K562 (cell line): ENCODE results near the gene TENM4. TPM values are rescaled to one million over a fixed set of nuclear protein-coding genes. Genes with fewer than 3 reads are reported as not detected.

ENCODE experiments used
- ATAC-seq: fragments of 200-7000 bp; cut with Tn5 transposase; 3 replicates; pipeline ENCODE4 v1.9.1; 2020; ENCODE audit warnings: moderate library complexity
- BruUV-seq: library from RNA; stranded (reverse); fragments of 400-500 nt; replicated peaks from 2 replicates; lab custom pipeline; 2021; lab: Mats Ljungman, UMichigan
- CTCF ChIA-PET: fragments of 300-600 bp; formaldehyde crosslinking; extraction: SDS; loops from one replicate; lab custom pipeline; 2021; ENCODE audit warnings: low intra/inter-chr PET ratio; lab: Yijun Ruan, JAX
- POLR2A ChIA-PET: fragments of 300-600, 350-650 bp; sonication (Branson Sonifier 250); formaldehyde crosslinking; extraction: SDS; loops from one replicate; lab custom pipeline; 2021; ENCODE audit warnings: antibody characterized with exemption, inconsistent platforms; lab: Yijun Ruan, JAX
- DNase-seq, 4 experiments: peaks; one replicate each; pipeline versions ENCODE4 v3.0.0 to v3.0.0-alpha.2; 2011 to 2018; ENCODE audit warnings: low spot score in 3 of 4, mixed read lengths in 3 of 4; ENCODE audit errors: extremely low read depth in 1 of 4
- FAIRE-seq: peaks from 2 replicates; lab custom pipeline; 2011; peaks lifted over from hg19 to GRCh38; lab: Jason Lieb, UNC
- H2AFZ ChIP-seq: 2 replicates; pipeline ENCODE4 v1.6.0; 2011; ENCODE audit warnings: low read depth, low read length, control low read depth, inconsistent platforms
- H3K27ac ChIP-seq: fragments of 200-600 bp; 3 replicates; pipeline ENCODE4 v1.8.0; 2011; ENCODE audit warnings: low read depth, mild to moderate bottlenecking, control low read depth, inconsistent platforms, low read length, moderate library complexity, mixed read lengths; ENCODE audit errors: extremely low read depth
- H3K27me3 ChIP-seq, 2 experiments: fragments of 300-600 bp in 1 of 2; 2 replicates in 1 of 2; 3 replicates in 1 of 2; pipeline versions ENCODE4 v1.6.0 to v1.8.0; 2011; ENCODE audit warnings: inconsistent platforms in 2 of 2, low read length in 2 of 2, mild to moderate bottlenecking in 1 of 2, mixed read lengths in 1 of 2, moderate library complexity in 1 of 2; ENCODE audit not compliant: control insufficient read depth in 2 of 2, insufficient read depth in 2 of 2
- H3K36me3 ChIP-seq: fragments of 300-600 bp; 3 replicates; pipeline ENCODE4 v1.8.0; 2011; ENCODE audit warnings: mild to moderate bottlenecking, low read length, inconsistent platforms; ENCODE audit not compliant: control insufficient read depth, insufficient read depth
- H3K4me1 ChIP-seq, 2 experiments: fragments of 200-600 bp in 1 of 2; replicated peaks in 1 of 2; 2 replicates in 1 of 2; 3 replicates in 1 of 2; pipeline versions ENCODE4 v1.5.1 to v1.8.0; 2011; ENCODE audit warnings: inconsistent platforms in 2 of 2, low read length in 2 of 2, mild to moderate bottlenecking in 1 of 2, mixed read lengths in 1 of 2, moderate library complexity in 1 of 2; ENCODE audit not compliant: control insufficient read depth in 2 of 2, insufficient read depth in 2 of 2
- H3K4me2 ChIP-seq: 2 replicates; pipeline ENCODE4 v1.6.1; 2011; ENCODE audit warnings: low read length, control low read depth, inconsistent platforms, mixed read lengths; ENCODE audit not compliant: insufficient read depth
- H3K4me3 ChIP-seq: fragments of 200-600 bp; sonication (generic), shearing (Covaris generic); 2 replicates; pipeline ENCODE4 v1.5.1; 2016; ENCODE audit warnings: control low read depth, inconsistent platforms
- H3K79me2 ChIP-seq: fragments of 200-600 bp; 3 replicates; pipeline ENCODE4 v1.8.0; 2011; ENCODE audit warnings: low read length, inconsistent platforms; ENCODE audit not compliant: control insufficient read depth, insufficient read depth
- H3K9ac ChIP-seq, 2 experiments: 2 replicates each; pipeline versions ENCODE4 v1.6.0 to v1.6.1; 2011; ENCODE audit warnings: low read depth in 2 of 2, low read length in 2 of 2, control low read depth in 1 of 2, inconsistent platforms in 1 of 2, mild to moderate bottlenecking in 1 of 2, mixed read lengths in 1 of 2; ENCODE audit not compliant: insufficient read depth in 1 of 2
- H3K9me1 ChIP-seq: one replicate; pipeline ENCODE4 v1.6.0; 2011; ENCODE audit warnings: inconsistent platforms, mild to moderate bottlenecking, low read length, moderate library complexity; ENCODE audit not compliant: control insufficient read depth, insufficient read depth
- H3K9me3 ChIP-seq: replicated peaks from 2 replicates; pipeline ENCODE4 v1.5.1; 2011; ENCODE audit warnings: low read depth, low read length, inconsistent platforms; ENCODE audit not compliant: control insufficient read depth, insufficient read depth
- H4K20me1 ChIP-seq: replicated peaks from 2 replicates; pipeline ENCODE4 v1.6.1; 2011; ENCODE audit warnings: low read length, inconsistent platforms, mixed read lengths; ENCODE audit not compliant: control insufficient read depth, insufficient read depth
- BCL6 ChIP-seq: fragments of 250-450 bp; sonication (Bioruptor Pico); IDR thresholded peaks from 2 replicates; pipeline ENCODE4 v1.4.0; 2020
- CEBPB ChIP-seq: fragments of 450-650 bp; IDR thresholded peaks from 2 replicates; pipeline ENCODE4 v1.6.1; 2016; ENCODE audit warnings: missing genetic modification characterization, missing compliant biosample characterization
- DIDO1 ChIP-seq: fragments of 450-650 bp; IDR thresholded peaks from 2 replicates; pipeline ENCODE4 v1.6.1; 2016; ENCODE audit warnings: low read depth, missing biosample characterization, missing genetic modification characterization
- FOSL1 ChIP-seq: fragments of 200-800 bp; sonication (Bioruptor generic); conservative IDR thresholded peaks from 2 replicates; pipeline ENCODE4 v1.6.1; 2016; ENCODE audit warnings: missing genetic modification characterization, missing compliant biosample characterization
- HNRNPK ChIP-seq: fragments of 200-400 bp; formaldehyde crosslinking; IDR thresholded peaks from one replicate; pipeline ENCODE4 v1.6.1; 2018; ENCODE audit warnings: mild to moderate bottlenecking, low read depth, low read length; ENCODE audit not compliant: poor library complexity, severe bottlenecking
- POLR2B ChIP-seq: fragments of 450-650 bp; IDR thresholded peaks from 2 replicates; pipeline ENCODE4 v1.6.1; 2018; ENCODE audit warnings: low read depth; ENCODE audit not compliant: partially characterized antibody
- PPARD ChIP-seq: fragments of 250-450 bp; sonication (Bioruptor Pico); IDR thresholded peaks from 2 replicates; pipeline ENCODE4 v1.8.0; 2022; ENCODE audit warnings: inconsistent platforms, mild to moderate bottlenecking, moderate library complexity
- SMAD3 ChIP-seq: fragments of 450-650 bp; formaldehyde crosslinking; conservative IDR thresholded peaks from 2 replicates; pipeline ENCODE4 v1.4.0; 2020; ENCODE audit warnings: mild to moderate bottlenecking
- SMARCB1 ChIP-seq: IDR thresholded peaks from 2 replicates; pipeline ENCODE4 v1.6.1; 2011; ENCODE audit warnings: improper control_type of control experiment, low read depth; ENCODE audit not compliant: insufficient read length
- SNAPC5 ChIP-seq: fragments of 250-450 bp; sonication (Bioruptor Pico); IDR thresholded peaks from 2 replicates; pipeline ENCODE4 v1.8.0; 2021; ENCODE audit warnings: moderate library complexity, mild to moderate bottlenecking, inconsistent platforms
- ZNF609 ChIP-seq: sonication (generic); formaldehyde crosslinking; IDR thresholded peaks from 2 replicates; pipeline ENCODE4 v1.8.1; 2023; ENCODE audit warnings: missing genetic modification reagents, mild to moderate bottlenecking, borderline replicate concordance
- WGBS: fragments of 100-300 bp; shearing (Covaris generic); methylation state at CpG from one replicate; pipeline ENCODE4 v1.1.6; 2016; ENCODE audit warnings: low coverage, mixed read lengths; ENCODE audit not compliant: insufficient coverage; ENCODE audit errors: missing lambda C conversion rate; 5-methylcytosine and 5-hydroxymethylcytosine counted together
- in situ Hi-C: fragments of 300-500 bp; cut with MboI; formaldehyde crosslinking; loops from 4 replicates; pipeline ENCODE4 v1.15.0; 2018; ENCODE audit warnings: inconsistent platforms, mixed read lengths
- intact Hi-C: fragments of 100-400 bp; cut with micrococcal nuclease; formaldehyde crosslinking; loops from 2 replicates; pipeline ENCODE4 v1.14.2; 2022
- polyA plus RNA-seq, 8 experiments: library from polyadenylated mRNA; depleted of rRNA in 4 of 8; stranded (reverse) in 5 of 8; unstranded in 3 of 8; fragments of >200 nt; fragmentation: Nextera tagmentation in 2 of 8; fragmentation: Illumina TruSeq in 1 of 8; extraction: Ambion mirVana in 2 of 8; extraction: Trizol in 1 of 8; gene quantifications; 2 replicates each; pipeline versions ENCODE4 v1.2.1 to v1.2.3, GENCODE V29; 2011 to 2014; ENCODE audit warnings: inconsistent platforms in 1 of 8, missing spikeins in 1 of 8
- total RNA-seq, 7 experiments: library from RNA; depleted of rRNA in 6 of 7; stranded (reverse); fragments of >200 nt in 6 of 7; fragmentation: Illumina TruSeq in 2 of 7; extraction: Trizol in 2 of 7; gene quantifications; 2 replicates each; pipeline versions ENCODE4 v1.2.1 to v1.2.3, GENCODE V29; 2011 to 2021; ENCODE audit warnings: low replicate concordance in 1 of 7
- TF ChIP-seq, protein P1 (sequence below): sonication (generic); formaldehyde crosslinking; IDR thresholded peaks from 2 replicates; pipeline ENCODE4 v1.8.0; 2023; ENCODE audit warnings: missing genetic modification reagents, mild to moderate bottlenecking, borderline replicate concordance

Gene TENM4
- total and polyA plus RNA-seq, 9 of the 15 experiments (the other 6 are each of a cell fraction or from before 2014, with no cell fraction given), result 0.16 TPM; not detected in 8

GRCh38 chr11:79413268-79413667, 27.6 kb downstream of the TENM4 start (continued):
- TF ChIP-seq, protein P1, sequence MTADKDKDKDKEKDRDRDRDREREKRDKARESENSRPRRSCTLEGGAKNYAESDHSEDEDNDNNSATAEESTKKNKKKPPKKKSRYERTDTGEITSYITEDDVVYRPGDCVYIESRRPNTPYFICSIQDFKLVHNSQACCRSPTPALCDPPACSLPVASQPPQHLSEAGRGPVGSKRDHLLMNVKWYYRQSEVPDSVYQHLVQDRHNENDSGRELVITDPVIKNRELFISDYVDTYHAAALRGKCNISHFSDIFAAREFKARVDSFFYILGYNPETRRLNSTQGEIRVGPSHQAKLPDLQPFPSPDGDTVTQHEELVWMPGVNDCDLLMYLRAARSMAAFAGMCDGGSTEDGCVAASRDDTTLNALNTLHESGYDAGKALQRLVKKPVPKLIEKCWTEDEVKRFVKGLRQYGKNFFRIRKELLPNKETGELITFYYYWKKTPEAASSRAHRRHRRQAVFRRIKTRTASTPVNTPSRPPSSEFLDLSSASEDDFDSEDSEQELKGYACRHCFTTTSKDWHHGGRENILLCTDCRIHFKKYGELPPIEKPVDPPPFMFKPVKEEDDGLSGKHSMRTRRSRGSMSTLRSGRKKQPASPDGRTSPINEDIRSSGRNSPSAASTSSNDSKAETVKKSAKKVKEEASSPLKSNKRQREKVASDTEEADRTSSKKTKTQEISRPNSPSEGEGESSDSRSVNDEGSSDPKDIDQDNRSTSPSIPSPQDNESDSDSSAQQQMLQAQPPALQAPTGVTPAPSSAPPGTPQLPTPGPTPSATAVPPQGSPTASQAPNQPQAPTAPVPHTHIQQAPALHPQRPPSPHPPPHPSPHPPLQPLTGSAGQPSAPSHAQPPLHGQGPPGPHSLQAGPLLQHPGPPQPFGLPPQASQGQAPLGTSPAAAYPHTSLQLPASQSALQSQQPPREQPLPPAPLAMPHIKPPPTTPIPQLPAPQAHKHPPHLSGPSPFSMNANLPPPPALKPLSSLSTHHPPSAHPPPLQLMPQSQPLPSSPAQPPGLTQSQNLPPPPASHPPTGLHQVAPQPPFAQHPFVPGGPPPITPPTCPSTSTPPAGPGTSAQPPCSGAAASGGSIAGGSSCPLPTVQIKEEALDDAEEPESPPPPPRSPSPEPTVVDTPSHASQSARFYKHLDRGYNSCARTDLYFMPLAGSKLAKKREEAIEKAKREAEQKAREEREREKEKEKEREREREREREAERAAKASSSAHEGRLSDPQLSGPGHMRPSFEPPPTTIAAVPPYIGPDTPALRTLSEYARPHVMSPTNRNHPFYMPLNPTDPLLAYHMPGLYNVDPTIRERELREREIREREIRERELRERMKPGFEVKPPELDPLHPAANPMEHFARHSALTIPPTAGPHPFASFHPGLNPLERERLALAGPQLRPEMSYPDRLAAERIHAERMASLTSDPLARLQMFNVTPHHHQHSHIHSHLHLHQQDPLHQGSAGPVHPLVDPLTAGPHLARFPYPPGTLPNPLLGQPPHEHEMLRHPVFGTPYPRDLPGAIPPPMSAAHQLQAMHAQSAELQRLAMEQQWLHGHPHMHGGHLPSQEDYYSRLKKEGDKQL, result no peak
- TF ChIP-seq FOSL1 (tag), result no peak

DNA sequence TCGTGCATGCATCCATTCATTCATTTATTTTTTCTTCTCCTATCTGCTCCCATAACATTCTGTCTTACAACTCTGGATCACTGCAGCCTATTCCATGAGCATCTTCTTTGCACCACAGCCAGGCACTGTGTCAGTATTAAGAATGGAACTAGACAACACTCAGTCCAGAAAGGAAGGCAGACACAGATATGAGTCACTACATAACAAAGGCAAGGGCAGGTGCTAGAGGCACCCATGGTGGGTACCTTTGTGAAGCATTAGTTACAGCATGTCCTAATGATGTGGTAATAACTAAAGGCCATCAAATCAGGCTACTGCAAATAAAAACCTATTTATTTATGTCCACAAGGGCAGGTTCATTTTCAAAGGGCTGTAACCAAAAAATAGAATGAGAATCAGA, 28.1 kb downstream of the TENM4 start:
- ChIA-PET CTCF (no interaction called here), POLR2A (no interaction called here)
- Histone ChIP-seq H2AFZ (no peak overlapping the region), H3K9ac (no peak overlapping the region), H4K20me1 (no peaks in the 10 kb centered on the region), H3K4me3 (no peak overlapping the region), H3K36me3 (no peaks in the 10 kb centered on the region), H3K9me3 (no peaks in the 10 kb centered on the region), H3K4me1 (no peaks in the 10 kb centered on the region), H3K4me2 (no peak overlapping the region), H3K79me2 (no peaks in the 10 kb centered on the region), H3K9me1 (no peaks in the 10 kb centered on the region), H3K27ac (no peak overlapping the region), H3K27me3 (no peaks in the 10 kb centered on the region)
- ATAC-seq (no peak), FAIRE-seq (no peak), DNase-seq (no peak)
- WGBS, result 0% methylated on average over 1 of the region's 1 CpG
- intact Hi-C loops, result no loop called here
- BruUV-seq, result no TSS peak
- in situ Hi-C loops, result no loop called here
- TF ChIP-seq DIDO1 (no peak), SMAD3 (no peak), SNAPC5 (CRISPR knock-in tag) (no peak), PPARD (CRISPR knock-in tag) (no peak), HNRNPK (no peak), POLR2B (no peak), CEBPB (tag) (no peak), BCL6 (CRISPR knock-in tag) (no peak), SMARCB1 (no peak), ZNF609 (CRISPR knock-in tag) (no peak)
